ENCODE measurements around the gene UCK1. TPM values are rescaled to one million over a fixed set of nuclear protein-coding genes. Genes with fewer than 3 reads are reported as not detected.

The UCK1 gene
- total and polyA plus RNA-seq, 4 donors, result 17.6 to 28.6 (median 25.1) TPM

- no peak for ATAC-seq (ENCODE audit: insufficient read depth, low FRiP score)
- DNase-seq, result no peak
Observed at GRCh38 chr9:131495785-131496184, 35.3 kb downstream of the UCK1 start.

GRCh38 chr9:131494296-131494870 lies 36.7 kb downstream of the UCK1 start:
- no peak for ATAC-seq (ENCODE audit: insufficient read depth, low FRiP score)
- H3K27me3 ChIP-seq (ENCODE audit: control insufficient read depth in 3 of 3, insufficient read depth in 3 of 3, low read length in 2 of 3), result no peaks in the 10 kb centered on the region
- 94 to 96% methylated on average over 22 of the region's 22 CpGs for WGBS, 2 donors
- H3K9ac ChIP-seq (ENCODE audit: insufficient read depth in 1 of 2, low read length in 2 of 2), result no peak overlapping the region
- no peaks in the 10 kb centered on the region for H3K4me1 ChIP-seq (ENCODE audit: control insufficient read depth in 5 of 5, insufficient read depth in 5 of 5, low read length in 5 of 5)
- H3K36me3 ChIP-seq (ENCODE audit: control insufficient read depth in 4 of 4, insufficient read depth in 4 of 4, low read length in 4 of 4), result peaks cover 47 to 91% (median 66%) of the 10 kb centered on the region in 4 donors
- H3K4me3 ChIP-seq, result no peak overlapping the region
- no peaks in the 10 kb centered on the region for H3K9me3 ChIP-seq (ENCODE audit: control insufficient read depth in 4 of 4, insufficient read depth in 3 of 4, low read length in 3 of 4)
- no peak for TF ChIP-seq CTCF (IDR thresholded peaks at IDR 0.05; ENCODE audit: control extremely low read depth, extremely low read depth)
- DNase-seq, result no peak
- H3K27ac ChIP-seq (ENCODE audit: low read depth in 1 of 2, low read length in 1 of 2), result no peak overlapping the region

More at GRCh38 chr9:131495785-131496184, 35.3 kb downstream of the UCK1 start:
- H3K9me3 ChIP-seq (ENCODE audit: control insufficient read depth in 4 of 4, insufficient read depth in 3 of 4, low read length in 3 of 4), result no peaks in the 10 kb centered on the region
- H3K4me1 ChIP-seq (ENCODE audit: control insufficient read depth in 5 of 5, insufficient read depth in 5 of 5, low read length in 5 of 5), result no peaks in the 10 kb centered on the region
- no peaks in the 10 kb centered on the region for H3K27me3 ChIP-seq (ENCODE audit: control insufficient read depth in 3 of 3, insufficient read depth in 3 of 3, low read length in 2 of 3)
- no peak overlapping the region for H3K9ac ChIP-seq (ENCODE audit: insufficient read depth in 1 of 2, low read length in 2 of 2)
- peaks cover 44 to 78% (median 61%) of the 10 kb centered on the region in 4 donors for H3K36me3 ChIP-seq (ENCODE audit: control insufficient read depth in 4 of 4, insufficient read depth in 4 of 4, low read length in 4 of 4)
- no peak overlapping the region for H3K27ac ChIP-seq (ENCODE audit: low read depth in 1 of 2, low read length in 1 of 2)
- TF ChIP-seq CTCF (IDR thresholded peaks at IDR 0.05; ENCODE audit: control extremely low read depth, extremely low read depth), result no peak
- 91 to 93% methylated on average over 22 of the region's 22 CpGs for WGBS, 2 donors
- H3K4me3 ChIP-seq, result no peak overlapping the region

GRCh38 chr9:131492070-131492469 lies 39.0 kb downstream of the UCK1 start:
- Histone ChIP-seq H3K4me1 (ENCODE audit: control insufficient read depth in 5 of 5, insufficient read depth in 5 of 5, low read length in 5 of 5) (no peaks in the 10 kb centered on the region), H3K9ac (ENCODE audit: insufficient read depth in 1 of 2, low read length in 2 of 2) (no peak overlapping the region), H3K27me3 (ENCODE audit: control insufficient read depth in 3 of 3, insufficient read depth in 3 of 3, low read length in 2 of 3) (no peaks in the 10 kb centered on the region), H3K9me3 (ENCODE audit: control insufficient read depth in 4 of 4, insufficient read depth in 3 of 4, low read length in 3 of 4) (no peaks in the 10 kb centered on the region), H3K27ac (ENCODE audit: low read depth in 1 of 2, low read length in 1 of 2) (no peak overlapping the region), H3K36me3 (ENCODE audit: control insufficient read depth in 4 of 4, insufficient read depth in 4 of 4, low read length in 4 of 4) (peaks cover 45 to 95% (median 64%) of the 10 kb centered on the region in 4 donors), H3K4me3 (no peak overlapping the region)
- 86 to 87% methylated on average over 6 of the region's 6 CpGs for WGBS, 2 donors
- TF ChIP-seq CTCF (IDR thresholded peaks at IDR 0.05; ENCODE audit: control extremely low read depth, extremely low read depth), result no peak
- no peak for ATAC-seq (ENCODE audit: insufficient read depth, low FRiP score)
- no peak for DNase-seq
